H9 (cell line): ENCODE data around the gene ST8SIA6. TPM values are rescaled to one million over a fixed set of nuclear protein-coding genes. Genes with fewer than 3 reads are reported as not detected.

Experiments
- DNase-seq: peaks from one replicate; pipeline ENCODE4 v3.0.0-alpha.2; 2017
- H2AFZ ChIP-seq: one replicate; pipeline ENCODE4 v1.6.1; 2013; ENCODE audit warnings: mild to moderate bottlenecking, low read length, control low read depth, moderate library complexity
- H2AK5ac ChIP-seq: 2 replicates; pipeline ENCODE4 v1.6.1; 2013; ENCODE audit warnings: low read length, control low read depth, mixed read lengths; ENCODE audit not compliant: insufficient read length
- H2BK120ac ChIP-seq: one replicate; pipeline ENCODE4 v1.6.1; 2013; ENCODE audit warnings: low read depth, mild to moderate bottlenecking, low read length, control low read depth, inconsistent platforms; ENCODE audit not compliant: poor library complexity, severe bottlenecking
- H2BK12ac ChIP-seq: 2 replicates; pipeline ENCODE4 v1.6.1; 2013; ENCODE audit warnings: low read length, control low read depth, mixed read lengths, low read depth; ENCODE audit not compliant: insufficient read length
- H2BK15ac ChIP-seq: 2 replicates; pipeline ENCODE4 v1.6.1; 2013; ENCODE audit warnings: low read depth, low read length, control low read depth
- H2BK20ac ChIP-seq: one replicate; pipeline ENCODE4 v1.6.1; 2013; ENCODE audit warnings: low read depth, mild to moderate bottlenecking, low read length, control low read depth, inconsistent platforms; ENCODE audit not compliant: poor library complexity, severe bottlenecking
- H2BK5ac ChIP-seq: 2 replicates; pipeline ENCODE4 v1.6.1; 2013; ENCODE audit warnings: low read length, control low read depth, mixed read lengths; ENCODE audit not compliant: insufficient read length
- H3K14ac ChIP-seq: 2 replicates; pipeline ENCODE4 v1.6.1; 2013; ENCODE audit warnings: low read length, control low read depth; ENCODE audit not compliant: insufficient read depth
- H3K18ac ChIP-seq: 2 replicates; pipeline ENCODE4 v1.6.1; 2013; ENCODE audit warnings: low read depth, mild to moderate bottlenecking, mixed read lengths, low read length, control low read depth; ENCODE audit not compliant: insufficient read length
- H3K23ac ChIP-seq: 2 replicates; pipeline ENCODE4 v1.6.1; 2013; ENCODE audit warnings: low read length, control low read depth, mixed read lengths, low read depth; ENCODE audit not compliant: insufficient read length
- H3K23me2 ChIP-seq: 2 replicates; pipeline ENCODE4 v1.6.1; 2013; ENCODE audit warnings: low read depth, mild to moderate bottlenecking, mixed read lengths, low read length, control low read depth; ENCODE audit not compliant: insufficient read length, poor library complexity, severe bottlenecking
- H3K27ac ChIP-seq: 2 replicates; pipeline ENCODE4 v1.5.1; 2013; ENCODE audit warnings: low read length, control low read depth, mixed read lengths, low read depth; ENCODE audit not compliant: insufficient read length
- H3K27me3 ChIP-seq: 2 replicates; pipeline ENCODE4 v1.6.1; 2013; ENCODE audit warnings: low read length, control low read depth, inconsistent platforms; ENCODE audit not compliant: insufficient read depth
- H3K4ac ChIP-seq: 2 replicates; pipeline ENCODE4 v1.6.1; 2013; ENCODE audit warnings: low read depth, mild to moderate bottlenecking, control low read depth, inconsistent platforms, low read length, moderate library complexity
- H3K4me1 ChIP-seq: 2 replicates; pipeline ENCODE4 v1.6.1; 2013; ENCODE audit warnings: low read length, control low read depth, inconsistent platforms; ENCODE audit not compliant: insufficient read depth
- H3K4me2 ChIP-seq: 2 replicates; pipeline ENCODE4 v1.6.1; 2013; ENCODE audit warnings: low read length, control low read depth, mixed read lengths; ENCODE audit not compliant: insufficient read length, insufficient read depth
- H3K56ac ChIP-seq: 2 replicates; pipeline ENCODE4 v1.6.1; 2013; ENCODE audit warnings: low read depth, mild to moderate bottlenecking, mixed read lengths, low read length, control low read depth; ENCODE audit not compliant: insufficient read length
- H3K79me1 ChIP-seq: 2 replicates; pipeline ENCODE4 v1.6.1; 2013; ENCODE audit warnings: low read depth, mild to moderate bottlenecking, moderate library complexity, low read length, control low read depth, inconsistent platforms; ENCODE audit not compliant: insufficient read depth, poor library complexity, severe bottlenecking
- H3K79me2 ChIP-seq: 2 replicates; pipeline ENCODE4 v1.6.1; 2013; ENCODE audit warnings: low read length, control low read depth, inconsistent platforms; ENCODE audit not compliant: insufficient read depth
- H3K9ac ChIP-seq: 2 replicates; pipeline ENCODE4 v1.6.1; 2013; ENCODE audit warnings: low read length, control low read depth, mixed read lengths; ENCODE audit not compliant: insufficient read length; ENCODE audit errors: extremely low read depth
- H3K9me3 ChIP-seq: one replicate; pipeline ENCODE4 v1.6.1; 2013; ENCODE audit warnings: low read depth, low read length, inconsistent platforms; ENCODE audit not compliant: control insufficient read depth
- H3T11ph ChIP-seq: one replicate; pipeline ENCODE4 v1.6.1; 2013; ENCODE audit warnings: mild to moderate bottlenecking, low read length, control low read depth, inconsistent platforms
- H4K20me1 ChIP-seq: one replicate; pipeline ENCODE4 v1.6.1; 2013; ENCODE audit not compliant: control insufficient read depth, insufficient read length, insufficient read depth
- H4K5ac ChIP-seq: 2 replicates; pipeline ENCODE4 v1.6.1; 2013; ENCODE audit warnings: low read depth, mild to moderate bottlenecking, mixed read lengths, low read length, control low read depth; ENCODE audit not compliant: insufficient read length
- H4K8ac ChIP-seq: replicated peaks from 2 replicates; pipeline ENCODE4 v1.6.1; 2013; ENCODE audit warnings: low read length, control low read depth, mixed read lengths, low read depth; ENCODE audit not compliant: insufficient read length
- H4K91ac ChIP-seq: 2 replicates; pipeline ENCODE4 v1.6.1; 2013; ENCODE audit warnings: low read depth, mild to moderate bottlenecking, moderate library complexity, mixed read lengths, low read length, control low read depth; ENCODE audit not compliant: insufficient read length
- H3K27ac Mint-ChIP-seq, 3 experiments: 2 replicates in 2 of 3; 3 replicates in 1 of 3; pipeline ENCODE4 v1.8.0; 2020 to 2021; ENCODE audit warnings: mixed read lengths in 3 of 3, mild to moderate bottlenecking in 1 of 3, moderate library complexity in 1 of 3
- H3K27me3 Mint-ChIP-seq: 2 replicates; pipeline ENCODE4 v1.8.0; 2021; ENCODE audit warnings: low read depth, mild to moderate bottlenecking, moderate library complexity, mixed read lengths
- H3K36me3 Mint-ChIP-seq, 3 experiments: 2 replicates in 2 of 3; 3 replicates in 1 of 3; pipeline ENCODE4 v1.8.0; 2020 to 2021; ENCODE audit warnings: low read depth in 3 of 3, mixed read lengths in 3 of 3; ENCODE audit not compliant: insufficient read depth in 1 of 3
- H3K4me1 Mint-ChIP-seq, 2 experiments: 2 replicates each; pipeline ENCODE4 v1.8.0; 2020; ENCODE audit warnings: mixed read lengths in 2 of 2
- H3K4me3 Mint-ChIP-seq, 2 experiments: 2 replicates in 1 of 2; 3 replicates in 1 of 2; pipeline ENCODE4 v1.8.0; 2020 to 2021; ENCODE audit warnings: mild to moderate bottlenecking in 2 of 2, mixed read lengths in 2 of 2, moderate library complexity in 1 of 2
- H3K9me3 Mint-ChIP-seq, 2 experiments: 2 replicates in 1 of 2; 3 replicates in 1 of 2; pipeline ENCODE4 v1.8.0; 2020; ENCODE audit warnings: mild to moderate bottlenecking in 2 of 2, mixed read lengths in 2 of 2, moderate library complexity in 1 of 2
- CTCF ChIP-seq: fragments of 200-600 bp; sonication (generic); conservative IDR thresholded peaks from 3 replicates; pipeline ENCODE4 v1.8.0; 2021; ENCODE audit warnings: antibody characterized with exemption, mild to moderate bottlenecking
- WGBS: extraction: QIAGEN DNeasy Blood & Tissue Kit; methylation state at CpG from one replicate; pipeline ENCODE4 v1.1.7; 2013; ENCODE audit warnings: missing lambda C conversion rate, low lambda C conversion rate, mixed read lengths; ENCODE audit not compliant: insufficient read length; ENCODE audit errors: extremely low coverage; 5-methylcytosine and 5-hydroxymethylcytosine counted together
- total RNA-seq: library from RNA; stranded (reverse); gene quantifications from 2 replicates; pipeline ENCODE4 v1.2.1, GENCODE V29; 2021

The ST8SIA6 gene
- total RNA-seq, 1 experiment from 2014 or later, result 0.37 TPM

- no peak overlapping the region for H4K8ac ChIP-seq
- Mint-ChIP-seq H3K4me1 (peaks cover 24 to 35% of the 10 kb centered on the region in 2 experiments), H3K27me3 (peaks cover 33% of the 10 kb centered on the region), H3K9me3 (peaks cover 18 to 21% of the 10 kb centered on the region in 2 experiments), H3K36me3 (peaks cover 16 to 26% (median 22%) of the 10 kb centered on the region in 3 experiments), H3K27ac (no peak overlapping the region), H3K4me3 (no peak overlapping the region)
- WGBS, result no CpG with 5 or more reads among the region's 4 CpGs
- no peaks in the 10 kb centered on the region for H4K20me1 ChIP-seq
- H3K23me2 ChIP-seq, result peaks cover 11% of the 10 kb centered on the region
- no peak overlapping the region for H2AK5ac ChIP-seq
- no peak overlapping the region for H3K4ac ChIP-seq
- no peak for DNase-seq
- H2BK12ac ChIP-seq, result no peak overlapping the region
- no peak overlapping the region for H2AFZ ChIP-seq
- no peak overlapping the region for H3K14ac ChIP-seq
- no peak overlapping the region for H2BK20ac ChIP-seq
- no peak overlapping the region for H2BK5ac ChIP-seq
- no peak overlapping the region for H3T11ph ChIP-seq
- no peak overlapping the region for H2BK15ac ChIP-seq
- TF ChIP-seq CTCF, result no peak
- no peaks in the 10 kb centered on the region for H3K9me3 ChIP-seq
- no peaks in the 10 kb centered on the region for H3K79me2 ChIP-seq
- H3K4me1 ChIP-seq, result no peaks in the 10 kb centered on the region; the same call in 1 of the 2 replicates
- peaks cover 6% of the 10 kb centered on the region for H3K27me3 ChIP-seq
- no peak overlapping the region for H3K56ac ChIP-seq
- no peak overlapping the region for H3K4me2 ChIP-seq
- no peak overlapping the region for H3K18ac ChIP-seq
- no peak overlapping the region for H2BK120ac ChIP-seq
- no peak overlapping the region for H4K5ac ChIP-seq
- no peak overlapping the region for H3K9ac ChIP-seq
- H3K27ac ChIP-seq, result no peak overlapping the region
- H3K23ac ChIP-seq, result no peak overlapping the region
- H3K79me1 ChIP-seq, result no peaks in the 10 kb centered on the region
- H4K91ac ChIP-seq, result no peak overlapping the region
Measured at GRCh38 chr10:17450024-17450423, 4.4 kb downstream of the ST8SIA6 start.
